ENCODE results near the gene ZSCAN2.
"Not testable (repeated sequence)": the region's sequence is repeated elsewhere in the genome, so short reads cannot be mapped to it uniquely, and the experiment has no call there.

DNA sequence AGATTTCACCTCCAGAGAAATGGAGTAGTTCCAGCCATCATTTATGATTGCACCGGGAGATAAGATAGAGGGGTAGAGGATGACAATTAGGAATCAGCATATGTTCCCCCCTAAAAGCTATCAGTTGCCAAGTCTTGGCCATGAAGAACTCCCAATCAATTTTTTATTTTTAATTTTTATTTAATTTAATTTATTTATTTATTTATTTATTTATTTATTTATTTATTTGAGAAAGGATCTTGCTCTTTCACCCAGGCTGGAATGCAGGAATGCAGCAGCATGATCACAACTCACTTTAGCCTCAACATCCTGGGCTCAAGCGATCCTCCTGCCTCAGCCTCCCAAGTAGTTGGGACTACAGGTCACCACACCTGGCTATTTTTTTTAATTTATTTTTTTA lies 49.2 kb upstream of the ZSCAN2 start:
- TF ChIP-seq, protein P1, sequence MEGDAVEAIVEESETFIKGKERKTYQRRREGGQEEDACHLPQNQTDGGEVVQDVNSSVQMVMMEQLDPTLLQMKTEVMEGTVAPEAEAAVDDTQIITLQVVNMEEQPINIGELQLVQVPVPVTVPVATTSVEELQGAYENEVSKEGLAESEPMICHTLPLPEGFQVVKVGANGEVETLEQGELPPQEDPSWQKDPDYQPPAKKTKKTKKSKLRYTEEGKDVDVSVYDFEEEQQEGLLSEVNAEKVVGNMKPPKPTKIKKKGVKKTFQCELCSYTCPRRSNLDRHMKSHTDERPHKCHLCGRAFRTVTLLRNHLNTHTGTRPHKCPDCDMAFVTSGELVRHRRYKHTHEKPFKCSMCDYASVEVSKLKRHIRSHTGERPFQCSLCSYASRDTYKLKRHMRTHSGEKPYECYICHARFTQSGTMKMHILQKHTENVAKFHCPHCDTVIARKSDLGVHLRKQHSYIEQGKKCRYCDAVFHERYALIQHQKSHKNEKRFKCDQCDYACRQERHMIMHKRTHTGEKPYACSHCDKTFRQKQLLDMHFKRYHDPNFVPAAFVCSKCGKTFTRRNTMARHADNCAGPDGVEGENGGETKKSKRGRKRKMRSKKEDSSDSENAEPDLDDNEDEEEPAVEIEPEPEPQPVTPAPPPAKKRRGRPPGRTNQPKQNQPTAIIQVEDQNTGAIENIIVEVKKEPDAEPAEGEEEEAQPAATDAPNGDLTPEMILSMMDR (IDR thresholded peaks at IDR 0.05 in 8 of 11, conservative IDR thresholded peaks at IDR 0.05 in 3 of 11) = not testable (repeated sequence)
- TF ChIP-seq POLR2A, POLR2AphosphoS5 (IDR thresholded peaks at IDR 0.05): not testable (repeated sequence)
